Retinal pigment epithelial cell (primary cell): ENCODE results near the gene PRRX1.

Experiments used
- DNase-seq: peaks from one replicate; pipeline ENCODE4 v3.0.0-alpha.2; 2010; ENCODE audit warnings: low read depth
- H3K4me3 ChIP-seq: 2 replicates; pipeline ENCODE4 v1.5.1; 2011; ENCODE audit warnings: mild to moderate bottlenecking, low read length, control low read depth, moderate library complexity
- TF ChIP-seq, protein P1 (sequence below): conservative IDR thresholded peaks from 2 replicates; pipeline ENCODE4 v1.5.1; 2011; ENCODE audit warnings: low read depth, low read length, control low read depth, inconsistent platforms

Gene PRRX1

DNA sequence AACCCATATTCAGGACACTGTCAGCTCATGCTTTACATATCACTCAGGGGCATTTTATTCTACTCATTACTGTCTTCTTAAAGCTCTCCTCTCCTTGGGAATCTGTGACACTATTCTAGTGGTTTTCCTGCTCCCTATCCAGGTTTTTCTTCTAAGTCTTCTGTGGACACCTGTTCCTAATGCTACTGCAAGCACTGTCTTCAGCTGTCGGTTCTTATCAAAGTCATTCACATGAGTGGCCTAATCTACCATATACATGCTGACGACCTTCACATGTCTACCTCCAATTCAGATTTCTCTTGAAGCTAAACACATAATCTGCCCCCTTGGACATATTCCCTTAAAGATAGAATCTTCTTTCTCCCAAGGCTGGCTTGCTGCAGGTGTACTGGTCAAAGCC lies 39.8 kb upstream of the PRRX1 start:
- H3K4me3 ChIP-seq, result no peak overlapping the region
- DNase-seq, result no peak
- TF ChIP-seq, protein P1, sequence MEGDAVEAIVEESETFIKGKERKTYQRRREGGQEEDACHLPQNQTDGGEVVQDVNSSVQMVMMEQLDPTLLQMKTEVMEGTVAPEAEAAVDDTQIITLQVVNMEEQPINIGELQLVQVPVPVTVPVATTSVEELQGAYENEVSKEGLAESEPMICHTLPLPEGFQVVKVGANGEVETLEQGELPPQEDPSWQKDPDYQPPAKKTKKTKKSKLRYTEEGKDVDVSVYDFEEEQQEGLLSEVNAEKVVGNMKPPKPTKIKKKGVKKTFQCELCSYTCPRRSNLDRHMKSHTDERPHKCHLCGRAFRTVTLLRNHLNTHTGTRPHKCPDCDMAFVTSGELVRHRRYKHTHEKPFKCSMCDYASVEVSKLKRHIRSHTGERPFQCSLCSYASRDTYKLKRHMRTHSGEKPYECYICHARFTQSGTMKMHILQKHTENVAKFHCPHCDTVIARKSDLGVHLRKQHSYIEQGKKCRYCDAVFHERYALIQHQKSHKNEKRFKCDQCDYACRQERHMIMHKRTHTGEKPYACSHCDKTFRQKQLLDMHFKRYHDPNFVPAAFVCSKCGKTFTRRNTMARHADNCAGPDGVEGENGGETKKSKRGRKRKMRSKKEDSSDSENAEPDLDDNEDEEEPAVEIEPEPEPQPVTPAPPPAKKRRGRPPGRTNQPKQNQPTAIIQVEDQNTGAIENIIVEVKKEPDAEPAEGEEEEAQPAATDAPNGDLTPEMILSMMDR, result no peak

DNA sequence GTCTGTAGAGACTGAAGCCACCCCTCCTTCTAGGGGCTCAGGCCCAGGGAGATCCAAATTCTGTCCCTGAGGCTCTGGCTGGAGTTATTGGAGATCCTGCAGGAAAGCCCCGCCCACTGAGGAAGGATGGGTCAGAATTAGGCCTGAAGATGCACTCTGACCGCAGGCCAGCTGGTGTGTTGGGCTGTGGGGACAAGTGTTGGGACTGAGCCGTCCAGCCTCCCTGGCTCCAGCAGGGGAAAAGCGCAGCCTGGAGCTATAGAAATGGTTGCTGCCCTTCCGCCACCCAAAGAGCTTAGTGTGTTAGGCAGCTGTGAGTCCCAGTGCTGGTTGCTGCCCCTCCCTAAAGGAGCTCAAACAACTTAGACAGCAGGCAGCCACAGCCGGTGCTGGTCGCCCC lies 33.0 kb upstream of the PRRX1 start:
- H3K4me3 ChIP-seq, result no peak overlapping the region
- no peak for DNase-seq
- TF ChIP-seq, protein P1, result no peak

DNA sequence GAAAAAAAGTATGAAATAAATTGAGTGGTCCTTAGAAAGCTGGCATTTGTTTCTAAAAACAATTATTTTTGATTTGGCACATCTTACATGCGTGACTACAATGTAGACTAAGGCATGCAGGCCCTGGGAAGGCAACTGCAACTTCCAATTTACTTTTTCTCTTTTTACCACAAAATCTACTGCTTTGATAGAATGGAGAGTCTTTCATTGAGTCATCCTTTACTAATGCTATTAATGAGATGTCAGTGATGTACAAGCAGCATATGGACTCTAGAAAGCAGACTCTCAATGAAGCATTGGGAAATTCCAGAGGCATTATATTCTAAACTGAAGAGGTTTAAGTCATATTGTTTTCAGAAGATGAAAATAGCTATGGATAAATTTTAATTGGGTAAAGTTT lies 29.6 kb upstream of the PRRX1 start:
- DNase-seq, result peak; percentile 16
- TF ChIP-seq, protein P1, result no peak
- no peak overlapping the region for H3K4me3 ChIP-seq

DNA sequence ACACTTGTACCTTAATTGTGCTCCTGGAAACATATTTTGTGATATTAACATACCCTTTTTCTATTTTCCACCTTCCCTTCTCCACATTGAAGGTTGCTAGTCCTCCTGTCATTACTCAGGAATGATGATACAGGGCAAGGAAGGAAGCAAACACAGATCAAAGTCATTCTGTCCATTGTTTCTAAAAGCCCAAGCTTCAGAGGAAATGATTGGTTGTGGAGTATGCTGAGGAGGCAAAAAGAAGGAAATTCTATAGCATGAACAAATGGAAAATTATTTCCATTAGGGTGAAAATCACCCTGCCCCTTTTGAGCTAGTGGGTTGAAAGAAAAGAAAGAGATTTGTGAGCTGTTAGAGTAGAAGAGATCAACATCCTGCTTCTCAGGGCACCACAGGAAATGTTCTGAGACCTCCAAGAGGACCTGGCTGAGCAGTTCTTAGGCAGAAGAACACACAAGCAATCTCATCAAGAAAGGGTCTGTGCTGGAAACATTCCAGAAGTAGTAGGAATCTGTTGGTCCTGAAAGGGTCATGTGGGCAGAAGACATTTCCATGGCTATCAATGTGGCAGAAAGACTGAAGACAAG lies 29.0 kb upstream of the PRRX1 start:
- DNase-seq, result no peak
- H3K4me3 ChIP-seq, result no peak overlapping the region
- TF ChIP-seq, protein P1, result no peak

DNA sequence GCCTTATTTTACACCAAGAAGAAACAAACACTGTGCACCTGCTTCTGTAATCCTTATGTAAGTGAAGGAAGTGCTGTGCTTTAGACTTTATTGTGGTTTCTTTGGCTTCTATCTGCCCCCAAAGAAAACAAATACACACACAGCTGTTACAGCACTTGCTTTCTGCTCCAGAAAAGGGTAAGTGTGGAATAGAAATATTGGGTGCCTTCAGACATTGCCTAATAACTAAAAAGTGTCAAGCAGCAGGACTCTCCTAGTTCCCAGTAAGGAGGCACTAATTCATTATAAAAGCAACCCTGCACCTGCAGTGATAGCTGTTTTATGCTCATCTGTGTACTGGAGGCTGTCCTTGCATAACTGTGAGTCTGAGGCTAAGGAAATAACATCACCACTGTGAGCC lies 23.4 kb upstream of the PRRX1 start:
- no peak for DNase-seq
- TF ChIP-seq, protein P1, result no peak
- H3K4me3 ChIP-seq, result no peak overlapping the region

DNA sequence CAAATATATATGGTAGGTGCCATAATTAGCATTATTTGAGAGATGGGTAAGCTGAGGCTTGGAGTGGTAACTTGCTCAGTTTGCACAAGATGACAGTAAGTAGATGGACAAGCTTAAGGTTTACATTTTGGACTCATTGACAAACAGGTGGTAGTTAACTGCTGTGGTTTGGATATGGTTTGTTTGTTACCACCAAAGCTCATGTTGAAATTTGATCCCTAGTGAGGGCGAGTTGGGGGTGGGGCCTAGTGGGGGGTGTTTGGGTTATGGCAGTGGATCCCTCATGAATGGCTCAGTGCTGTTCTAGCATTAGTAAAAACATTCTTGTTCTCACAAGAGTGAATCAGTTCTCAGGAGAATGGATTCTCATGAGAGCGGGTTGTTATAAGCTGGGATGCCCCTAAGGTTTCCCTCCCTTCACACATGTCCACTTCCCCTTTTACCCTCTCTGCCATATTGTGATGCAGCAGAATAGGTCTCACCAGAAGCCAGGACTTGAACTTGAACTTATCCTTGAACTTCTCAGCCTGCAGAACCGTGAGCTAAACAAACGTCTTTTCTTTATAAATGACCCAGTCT lies 6.6 kb upstream of the PRRX1 start:
- no peak overlapping the region for H3K4me3 ChIP-seq
- TF ChIP-seq, protein P1, result no peak
- no peak for DNase-seq

DNA sequence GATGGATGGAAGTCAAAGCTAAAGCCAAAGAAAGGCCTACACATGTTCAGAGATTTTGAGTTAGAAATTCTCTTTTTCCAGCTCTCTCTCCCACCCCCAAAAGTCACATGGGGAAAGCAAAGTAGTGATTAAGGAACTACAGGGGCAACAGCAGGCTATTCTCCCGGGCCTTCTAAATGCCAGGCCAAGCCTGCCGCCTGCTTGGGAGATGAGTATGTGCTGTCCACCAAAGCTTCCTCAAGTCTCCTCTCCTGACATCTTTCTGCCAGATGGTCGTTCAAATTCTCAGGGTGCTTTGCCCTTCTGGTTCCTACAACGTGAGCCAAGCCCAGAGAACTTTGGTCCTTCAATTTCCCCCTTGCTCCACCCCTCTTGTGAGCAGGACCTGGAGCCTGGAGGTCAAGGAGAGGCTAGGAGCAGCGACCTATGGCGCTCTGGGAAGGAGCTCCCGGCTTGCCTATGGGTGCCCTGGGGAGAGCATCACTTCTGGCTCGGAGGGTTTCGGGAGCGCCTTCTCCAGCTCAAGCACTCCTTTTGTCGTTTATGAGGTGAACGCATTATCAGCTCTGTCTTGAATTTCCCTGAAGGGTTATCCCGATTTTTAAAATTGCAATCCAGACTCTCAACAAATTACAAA lies 4.4 kb upstream of the PRRX1 start:
- H3K4me3 ChIP-seq, result no peak overlapping the region
- DNase-seq, result no peak
- TF ChIP-seq, protein P1, result no peak
